GM12878 (cell line): ENCODE results near the gene DIP2C. TPM values are rescaled to one million over a fixed set of nuclear protein-coding genes. Genes with fewer than 3 reads are reported as not detected.

Experiments used
- ATF7 ChIP-seq: fragments of 450-650 bp; IDR thresholded peaks from 2 replicates; pipeline ENCODE4 v1.6.1; 2016; ENCODE audit warnings: low read depth, mild to moderate bottlenecking
- DPF2 ChIP-seq: fragments of 450-650 bp; IDR thresholded peaks from 2 replicates; pipeline ENCODE4 v1.6.1; 2017; ENCODE audit warnings: mild to moderate bottlenecking
- FOXM1 ChIP-seq: IDR thresholded peaks from 2 replicates; pipeline ENCODE4 v1.6.1; 2012; ENCODE audit warnings: low read depth, mild to moderate bottlenecking, inconsistent platforms, low read length, moderate library complexity
- NRF1 ChIP-seq: conservative IDR thresholded peaks from 2 replicates; pipeline ENCODE4 v1.6.1; 2011; ENCODE audit warnings: mild to moderate bottlenecking, low read depth, low read length, improper control_type of control experiment
- POLR2A ChIP-seq: IDR thresholded peaks from 2 replicates; pipeline ENCODE4 v1.6.1; 2011; ENCODE audit warnings: low read depth, mild to moderate bottlenecking, low read length
- RELB ChIP-seq: fragments of 450-650 bp; IDR thresholded peaks from 2 replicates; pipeline ENCODE4 v1.6.1; 2017; ENCODE audit warnings: low read depth, mild to moderate bottlenecking, moderate library complexity
- SKIL ChIP-seq: fragments of 450-650 bp; IDR thresholded peaks from 2 replicates; pipeline ENCODE4 v1.6.1; 2017; ENCODE audit warnings: mild to moderate bottlenecking, low read depth, inconsistent platforms; ENCODE audit not compliant: poor library complexity, severe bottlenecking
- SUPT20H ChIP-seq: IDR thresholded peaks from 2 replicates; pipeline ENCODE4 v1.6.1; 2011; ENCODE audit warnings: low read depth, mild to moderate bottlenecking, low read length, moderate library complexity, borderline replicate concordance; ENCODE audit not compliant: control insufficient read depth
- ZBTB4 ChIP-seq: fragments of 450-650 bp; formaldehyde crosslinking; IDR thresholded peaks from 2 replicates; pipeline ENCODE4 v1.4.0; 2022; ENCODE audit warnings: mild to moderate bottlenecking, moderate library complexity
- ZSCAN29 ChIP-seq: fragments of 450-650 bp; IDR thresholded peaks from 2 replicates; pipeline ENCODE4 v1.6.1; 2017; ENCODE audit warnings: mild to moderate bottlenecking, moderate library complexity
- polyA plus RNA-seq, 11 experiments: library from polyadenylated mRNA; depleted of rRNA in 4 of 11; unstranded in 6 of 11; stranded (reverse) in 5 of 11; fragments of >200 nt; fragmentation: Nextera tagmentation in 4 of 11; fragmentation: Illumina TruSeq in 1 of 11; extraction: Ambion mirVana in 4 of 11; extraction: Trizol in 1 of 11; gene quantifications; 1 replicate in 1 of 11; 2 replicates in 10 of 11; pipeline versions ENCODE4 v1.2.1 to v1.2.3, GENCODE V29; 2011 to 2016; ENCODE audit warnings: inconsistent platforms in 2 of 11, missing spikeins in 2 of 11, low read depth in 1 of 11
- total RNA-seq, 4 experiments: library from RNA; depleted of rRNA in 3 of 4; stranded (reverse); fragments of >200 nt in 3 of 4; fragmentation: Illumina TruSeq in 1 of 4; extraction: Trizol in 1 of 4; gene quantifications; 2 replicates each; pipeline versions ENCODE4 v1.2.1 to v1.2.3, GENCODE V29; 2013 to 2021

The DIP2C gene
- total and polyA plus RNA-seq, 10 of the 15 experiments (the other 5 are each of a cell fraction or from before 2014, with no cell fraction given), result 0.01 to 0.10 (median 0.06) TPM

GRCh38 chr10:667096-667495, 22.4 kb downstream of the DIP2C start (continued):
- TF ChIP-seq SKIL (no peak), SUPT20H (no peak), POLR2A (no peak), ZBTB4 (CRISPR knock-in tag) (no peak), DPF2 (no peak), FOXM1 (no peak), ATF7 (no peak), ZSCAN29 (no peak), RELB (no peak), NRF1 (no peak)
